ENCODE data around the gene ZBED6.
A peak's percentile ranks its signal among the peaks of the same experiment; 100 is the strongest.
"Not testable (repeated sequence)": the region's sequence is repeated elsewhere in the genome, so short reads cannot be mapped to it uniquely, and the experiment has no call there.

Gene ZBED6

DNA sequence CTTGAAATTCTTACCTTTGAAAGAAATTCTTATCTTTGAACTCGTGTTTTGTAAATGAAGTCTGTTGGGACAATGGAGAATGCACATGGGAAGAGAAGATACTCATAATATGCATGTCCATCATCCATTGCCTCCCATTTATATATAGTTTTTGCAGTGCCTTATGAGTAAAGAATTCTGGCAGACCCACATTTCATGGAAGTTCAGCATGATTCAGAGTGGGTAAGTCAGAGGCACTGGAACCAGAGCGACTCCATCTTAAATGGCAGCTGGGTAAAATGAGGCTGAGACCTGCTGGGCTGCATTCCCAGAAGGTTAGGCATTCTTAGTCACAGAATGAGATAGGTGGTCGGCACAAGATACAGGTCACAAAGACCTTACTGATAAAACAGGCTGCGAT is 16.6 kb upstream of the ZBED6 start:
- DNase-seq (ENCODE audit: low read depth): no peak

GRCh38 chr1:203781962-203782361 is 13.5 kb upstream of the ZBED6 start:
- DNase-seq (ENCODE audit: low read depth): no peak

DNA sequence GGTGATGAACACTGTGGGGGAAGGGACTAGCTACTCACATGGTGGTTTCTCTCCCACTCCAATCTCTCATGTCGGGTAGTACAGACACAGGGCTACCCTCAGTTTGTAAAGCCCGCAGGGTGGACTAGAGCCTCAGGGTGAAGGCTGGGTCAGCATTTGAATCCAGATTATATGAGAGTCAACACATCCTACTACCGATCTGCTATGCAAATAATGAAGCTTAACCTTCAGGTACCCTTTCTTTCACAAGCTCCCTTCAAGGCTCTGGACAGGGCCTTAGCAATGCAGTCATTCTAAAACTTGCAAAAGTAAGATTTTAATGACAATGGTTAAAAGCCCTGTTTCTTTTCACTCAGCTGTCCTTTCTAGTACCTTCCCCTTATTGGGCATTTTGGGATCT is 5.5 kb upstream of the ZBED6 start:
- DNase-seq (ENCODE audit: low read depth): no peak

- DNase-seq (ENCODE audit: low read depth): no peak
Measured at GRCh38 chr1:203791498-203791897, 3.9 kb upstream of the ZBED6 start.

DNA sequence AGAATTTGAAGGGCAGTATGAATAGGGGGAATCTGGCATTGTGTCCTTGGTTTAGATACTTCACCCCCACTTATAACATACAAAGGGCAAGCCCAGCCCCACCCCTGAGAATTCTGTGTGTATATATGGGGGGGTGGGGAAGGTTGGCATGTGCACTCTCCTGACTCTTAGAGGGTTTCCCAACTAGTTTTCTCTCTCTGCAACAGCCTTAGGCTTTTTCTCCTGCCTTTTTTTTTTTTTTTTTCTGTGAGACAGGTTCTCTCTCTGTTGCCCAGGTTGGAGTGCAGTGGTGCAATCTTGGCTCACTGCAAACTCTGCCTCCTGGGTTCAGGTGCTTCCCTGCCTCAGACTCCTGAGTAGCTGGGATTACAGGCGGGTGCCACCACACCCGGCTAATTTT is 2.9 kb upstream of the ZBED6 start:
- no peak for DNase-seq (ENCODE audit: low read depth)

- DNase-seq (ENCODE audit: low read depth): not testable (repeated sequence)
Measured at GRCh38 chr1:203793561-203793960, 1.9 kb upstream of the ZBED6 start.

- no peak for DNase-seq (ENCODE audit: low read depth)
Measured at GRCh38 chr1:203794764-203795440, 521 bp upstream of the ZBED6 start.

DNA sequence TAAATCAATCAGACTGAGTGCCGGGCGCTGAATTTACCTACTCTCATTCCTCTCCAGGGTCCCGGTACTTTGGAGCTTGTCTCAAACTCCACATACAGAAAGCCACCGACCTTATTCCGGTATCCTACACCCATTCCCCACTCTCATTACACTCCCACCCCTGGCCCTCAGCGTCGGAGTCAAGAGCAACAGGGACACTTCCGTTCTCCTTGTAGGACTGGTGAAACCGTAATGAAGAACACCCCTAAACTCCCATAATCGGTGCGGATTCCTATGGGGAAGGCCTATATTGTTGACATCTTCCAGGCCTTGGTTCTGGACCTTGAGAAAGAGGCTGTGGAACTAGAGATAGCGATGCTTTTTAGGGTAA is 798 bp downstream of the ZBED6 start:
- peak; percentile 7 for DNase-seq (ENCODE audit: low read depth)

DNA sequence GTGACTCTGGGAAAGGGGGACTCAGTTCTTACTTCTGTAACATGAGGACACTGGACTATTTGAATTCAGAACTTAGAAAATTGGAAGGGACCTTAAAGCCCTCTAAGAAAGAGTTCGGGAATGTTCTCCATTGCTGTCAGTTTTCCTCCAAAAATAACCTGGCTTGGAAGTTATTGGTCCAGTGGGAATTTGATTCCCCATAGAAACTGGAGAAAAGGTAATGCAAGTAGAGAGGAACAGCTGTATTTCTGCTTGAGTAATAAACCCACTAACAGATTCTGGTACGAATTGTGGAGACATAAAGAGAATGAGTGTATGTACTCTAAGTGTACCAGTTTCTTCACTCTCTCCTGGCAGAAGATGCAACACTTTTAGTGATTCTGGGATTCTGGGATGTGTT is 1.8 kb downstream of the ZBED6 start:
- DNase-seq (ENCODE audit: low read depth): no peak

DNA sequence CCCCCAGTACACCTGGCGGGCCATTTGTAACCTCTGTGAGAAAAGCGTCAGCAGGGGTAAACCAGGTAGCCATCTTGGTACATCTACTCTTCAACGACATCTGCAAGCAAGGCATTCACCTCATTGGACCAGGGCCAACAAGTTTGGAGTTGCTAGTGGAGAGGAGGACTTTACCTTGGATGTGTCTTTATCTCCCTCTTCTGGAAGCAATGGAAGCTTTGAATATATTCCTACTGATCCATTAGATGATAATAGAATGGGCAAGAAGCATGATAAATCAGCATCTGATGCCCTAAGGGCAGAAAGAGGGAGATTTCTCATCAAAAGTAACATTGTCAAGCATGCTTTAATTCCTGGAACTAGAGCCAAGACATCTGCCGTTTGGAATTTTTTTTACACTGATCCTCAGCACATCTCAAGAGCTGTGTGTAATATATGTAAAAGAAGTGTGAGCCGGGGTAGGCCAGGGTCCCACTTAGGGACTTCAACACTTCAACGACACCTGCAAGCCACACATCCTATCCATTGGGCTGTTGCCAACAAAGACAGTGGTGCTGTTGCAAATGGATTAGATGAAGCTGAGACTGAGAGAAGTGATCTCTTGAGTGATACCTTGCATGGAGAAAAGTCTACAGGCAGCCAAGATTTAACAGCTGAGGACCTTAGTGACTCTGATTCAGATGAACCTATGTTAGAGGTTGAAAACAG is 2.7 kb downstream of the ZBED6 start:
- DNase-seq (ENCODE audit: low read depth): no peak

DNA sequence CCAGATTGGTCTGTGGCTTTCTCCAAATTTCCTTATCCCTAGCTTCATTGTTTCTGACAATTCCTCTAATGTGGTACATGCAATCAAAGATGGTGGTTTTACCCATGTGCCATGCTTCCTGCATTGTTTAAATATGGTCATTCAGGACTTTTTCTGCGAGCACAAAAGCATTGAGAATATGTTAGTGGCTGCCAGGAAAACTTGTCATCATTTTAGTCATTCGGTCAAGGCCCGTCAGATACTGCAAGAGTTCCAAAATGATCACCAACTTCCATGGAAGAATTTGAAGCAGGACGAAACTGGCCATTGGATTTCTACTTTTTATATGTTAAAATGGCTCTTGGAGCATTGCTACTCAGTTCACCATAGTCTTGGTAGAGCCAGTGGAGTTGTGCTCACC is 3.7 kb downstream of the ZBED6 start:
- no peak for DNase-seq (ENCODE audit: low read depth)

GRCh38 chr1:203799971-203800370 is 4.5 kb downstream of the ZBED6 start:
- DNase-seq (ENCODE audit: low read depth): no peak

GRCh38 chr1:203805689-203806088 is 10.3 kb downstream of the ZBED6 start:
- DNase-seq (ENCODE audit: low read depth): no peak

DNA sequence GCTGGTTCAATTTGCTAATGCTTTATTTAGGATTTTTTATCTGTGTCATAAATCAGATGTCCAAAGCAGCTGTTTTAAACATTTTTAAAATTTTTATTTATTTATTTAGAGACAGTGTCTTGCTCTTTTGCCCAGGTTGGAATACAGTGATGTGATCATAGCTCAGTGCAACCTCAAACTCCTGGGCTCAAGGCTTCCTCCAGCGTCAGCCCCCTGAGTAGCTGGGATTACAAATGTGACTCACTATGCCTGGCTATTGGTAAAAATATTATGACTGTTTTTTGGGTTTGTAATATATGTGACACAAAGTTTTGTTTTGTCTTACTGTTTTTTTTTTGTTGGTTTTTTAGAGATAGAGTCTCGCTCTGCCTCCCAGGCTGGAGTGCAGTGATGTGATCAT is 11.8 kb downstream of the ZBED6 start:
- DNase-seq (ENCODE audit: low read depth): no peak

DNA sequence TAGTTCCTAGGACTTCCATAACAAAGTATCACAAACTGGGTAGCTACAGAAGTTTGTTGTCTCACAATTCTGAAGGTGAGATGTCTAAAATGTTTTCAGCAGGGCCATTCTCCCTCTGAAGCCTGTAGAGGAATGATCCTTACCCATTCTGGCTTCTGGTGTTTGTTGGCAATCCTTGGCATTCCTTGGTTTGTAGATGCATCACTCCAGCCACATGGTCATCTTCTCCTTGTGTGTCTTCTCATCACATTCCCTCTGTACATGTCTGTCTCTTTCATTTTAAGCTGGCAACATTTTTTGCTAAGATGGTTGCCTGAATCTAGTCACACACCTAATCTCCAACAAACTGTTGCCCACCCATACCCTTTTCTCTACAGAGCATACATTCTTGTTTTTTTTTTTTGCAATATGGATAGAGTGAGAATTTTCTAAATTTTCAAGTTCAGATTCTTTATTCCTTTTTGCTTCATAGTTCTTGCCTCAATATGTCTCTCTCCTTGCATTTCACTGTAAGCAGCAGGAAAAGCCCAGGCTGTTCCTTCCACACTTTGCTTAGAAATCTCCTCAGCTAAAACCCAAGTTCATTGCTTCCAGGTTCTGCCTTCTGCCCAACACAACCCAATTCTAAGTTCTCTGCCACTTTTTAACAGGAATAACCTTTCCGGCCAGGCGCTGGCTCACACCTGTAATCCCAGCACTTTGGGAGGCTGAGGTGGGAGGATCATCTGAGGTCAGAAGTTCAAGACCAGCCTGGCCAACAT is 18.3 kb downstream of the ZBED6 start:
- no peak for DNase-seq (ENCODE audit: low read depth)

GRCh38 chr1:203818399-203818798 is 23.0 kb downstream of the ZBED6 start:
- DNase-seq (ENCODE audit: low read depth): no peak

GRCh38 chr1:203823306-203823705 is 27.9 kb downstream of the ZBED6 start:
- DNase-seq (ENCODE audit: low read depth): no peak

DNA sequence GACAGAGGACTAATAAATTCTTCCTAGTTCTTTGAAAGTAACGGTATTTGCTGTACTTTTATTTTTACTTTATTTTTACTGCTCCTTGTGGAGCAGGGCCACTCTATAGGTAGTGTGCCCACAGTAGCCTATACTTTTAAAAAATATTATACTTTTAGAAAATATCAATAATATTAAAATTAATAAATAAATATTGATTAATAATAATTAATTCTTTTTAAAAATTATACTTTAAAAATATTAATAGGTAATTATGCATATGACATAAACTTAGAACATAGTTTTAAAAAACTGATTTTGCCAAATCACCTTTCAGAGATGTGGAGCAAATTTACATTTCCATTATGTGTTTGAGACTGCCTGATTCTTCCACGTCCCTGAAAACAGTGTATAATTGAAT is 30.8 kb downstream of the ZBED6 start:
- no peak for DNase-seq (ENCODE audit: low read depth)

DNA sequence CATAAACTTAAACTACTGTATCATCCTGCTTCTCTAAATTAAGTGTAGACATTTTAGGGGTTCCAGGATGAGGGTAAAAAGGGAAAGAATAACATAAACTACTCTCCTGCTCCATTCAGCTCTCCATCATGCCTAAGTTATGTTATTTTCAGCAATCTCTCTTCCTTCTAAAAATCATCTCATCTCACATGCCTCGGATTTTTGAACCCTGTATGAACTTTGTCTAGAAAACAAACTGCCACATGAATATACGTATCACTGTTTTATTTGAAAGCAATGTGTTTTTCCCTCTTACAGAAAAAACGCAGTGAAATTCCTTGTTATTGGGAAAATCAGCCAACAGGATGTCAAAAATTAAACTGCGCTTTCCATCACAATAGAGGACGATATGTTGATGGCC is 32.6 kb downstream of the ZBED6 start:
- no peak for DNase-seq (ENCODE audit: low read depth)

- DNase-seq (ENCODE audit: low read depth): no peak
Measured at GRCh38 chr1:203828503-203828902, 33.1 kb downstream of the ZBED6 start.

DNA sequence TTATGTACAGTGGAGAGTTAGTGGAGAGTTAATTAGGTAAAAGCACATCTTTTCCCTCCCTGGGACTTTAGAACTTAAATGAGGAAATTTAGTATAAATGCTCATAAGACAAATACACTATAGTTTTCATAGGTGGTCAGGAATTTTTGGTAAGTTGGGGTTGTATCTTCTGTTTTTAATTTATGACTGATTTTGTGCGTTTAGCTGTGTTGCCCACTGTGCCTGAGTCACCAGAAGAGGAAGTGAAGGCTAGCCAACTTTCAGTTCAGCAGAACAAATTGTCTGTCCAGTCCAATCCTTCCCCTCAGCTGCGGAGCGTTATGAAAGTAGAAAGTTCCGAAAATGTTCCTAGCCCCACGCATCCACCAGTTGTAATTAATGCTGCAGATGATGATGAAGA is 33.8 kb downstream of the ZBED6 start:
- not testable (repeated sequence) for DNase-seq (ENCODE audit: low read depth)

DNA sequence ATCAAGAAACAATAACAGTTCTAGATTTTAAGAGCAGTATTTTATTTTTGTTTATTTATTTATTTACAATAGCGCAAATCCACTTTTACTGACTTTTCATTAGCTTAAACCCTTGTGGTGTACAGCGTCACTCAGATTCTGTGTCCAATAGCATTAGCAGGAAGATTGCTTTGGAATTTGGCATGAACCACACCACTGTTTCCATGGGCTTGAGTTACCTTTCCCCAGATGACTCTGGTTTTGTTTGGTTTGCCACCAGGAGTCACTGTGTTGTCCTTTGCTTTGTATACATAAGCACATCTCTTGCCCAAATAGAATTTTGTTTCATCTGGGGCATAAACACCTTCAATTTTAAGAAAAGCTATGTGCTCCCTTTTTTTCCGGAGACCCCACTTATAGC is 40.1 kb downstream of the ZBED6 start:
- no peak for DNase-seq (ENCODE audit: low read depth)

- DNase-seq (ENCODE audit: low read depth): no peak
Measured at GRCh38 chr1:203839081-203839480, 43.7 kb downstream of the ZBED6 start.
